Cerebellar nuclear complex (tissue), 1 donor: ENCODE measurements around the gene TMEM126B.
"Not testable (repeated sequence)": the region's sequence is repeated elsewhere in the genome, so short reads cannot be mapped to it uniquely, and the experiment has no call there.

Source experiments
- DNase-seq, 2 experiments: peaks; one replicate each; lab custom pipeline; 2025; lab: John Stamatoyannopoulos, UW

TMEM126B gene

DNA sequence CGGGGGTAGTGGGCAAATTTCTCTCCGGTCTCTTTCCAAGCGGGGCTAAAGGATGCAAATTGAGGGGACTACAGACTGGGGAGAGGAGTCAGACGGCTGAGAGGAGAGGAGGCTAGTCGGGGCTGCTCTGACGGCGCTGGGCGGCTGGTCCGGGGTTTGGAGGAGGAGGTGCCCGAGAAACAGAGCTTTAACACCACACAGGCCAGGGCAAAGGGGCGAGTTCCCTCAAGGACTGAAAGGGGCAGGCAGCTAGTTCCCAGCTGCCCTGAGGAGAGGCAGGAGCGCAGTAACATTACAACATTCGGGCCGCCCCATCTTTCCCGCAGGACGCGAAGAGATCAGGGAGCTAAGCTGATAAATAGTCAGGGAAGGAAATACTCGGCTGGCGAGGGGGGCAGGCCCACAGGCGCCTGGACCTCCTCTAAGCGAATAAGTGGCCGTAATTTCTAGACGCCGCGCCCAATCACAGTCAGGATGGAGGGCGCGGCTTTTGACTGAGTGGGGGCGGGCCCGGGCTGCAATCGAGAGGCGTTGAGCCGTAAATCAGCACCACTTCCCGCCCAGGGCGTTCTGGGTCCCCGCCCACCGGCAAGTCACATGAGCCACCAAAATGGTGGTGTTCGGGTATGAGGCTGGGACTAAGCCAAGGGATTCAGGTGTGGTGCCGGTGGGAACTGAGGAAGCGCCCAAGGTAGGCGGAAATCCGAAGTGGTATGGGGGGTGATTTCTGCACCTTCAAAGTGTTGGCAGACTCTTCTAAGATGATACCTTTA lies at the start of gene TMEM126B:
TSS of gene TMEM126B (plus strand) at position 596 of the 773 bp plus-strand sequence. CDS start at position 611, 15 bp downstream.
- peak; percentile 96 to 99 for DNase-seq

DNA sequence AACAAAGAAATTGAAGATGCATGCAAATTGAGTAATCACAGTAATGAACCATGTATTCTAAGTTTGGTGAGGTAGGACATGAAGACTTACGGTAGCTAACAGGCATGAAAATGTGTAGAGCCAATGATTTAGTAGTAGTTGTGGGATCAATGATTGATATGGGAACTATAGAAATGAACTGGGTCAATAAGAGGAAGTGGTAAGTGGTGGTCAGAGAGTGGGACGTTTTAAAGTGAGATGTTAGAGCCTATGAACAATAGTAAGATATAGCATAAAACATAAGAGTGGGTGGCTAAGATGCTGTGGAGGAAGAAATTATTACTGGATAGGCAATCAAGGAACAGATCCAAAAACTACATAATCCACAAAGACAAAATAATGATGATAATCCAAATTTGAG lies 46.3 kb upstream of the TMEM126B start:
- no peak for DNase-seq

DNA sequence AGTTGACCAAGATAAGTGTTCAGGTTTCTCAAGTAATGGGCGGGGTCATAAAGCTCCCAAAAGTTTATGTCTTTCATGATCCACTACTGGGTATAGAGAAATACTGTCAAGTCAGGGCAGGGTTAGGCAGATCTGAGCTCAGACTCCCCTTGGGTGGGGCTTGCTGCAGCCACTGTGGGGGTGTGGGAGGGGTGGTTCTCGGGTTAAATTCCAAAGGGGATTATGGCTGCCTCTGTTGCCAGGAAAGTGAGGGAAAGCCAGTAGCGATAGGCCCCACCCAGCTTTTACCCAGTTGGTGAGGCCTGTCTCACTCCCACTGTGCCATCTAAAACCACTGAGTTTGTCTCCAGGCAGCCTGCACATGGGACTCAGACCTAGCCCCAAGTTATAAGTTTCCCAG lies 39.0 kb upstream of the TMEM126B start:
- DNase-seq, result no peak

DNA sequence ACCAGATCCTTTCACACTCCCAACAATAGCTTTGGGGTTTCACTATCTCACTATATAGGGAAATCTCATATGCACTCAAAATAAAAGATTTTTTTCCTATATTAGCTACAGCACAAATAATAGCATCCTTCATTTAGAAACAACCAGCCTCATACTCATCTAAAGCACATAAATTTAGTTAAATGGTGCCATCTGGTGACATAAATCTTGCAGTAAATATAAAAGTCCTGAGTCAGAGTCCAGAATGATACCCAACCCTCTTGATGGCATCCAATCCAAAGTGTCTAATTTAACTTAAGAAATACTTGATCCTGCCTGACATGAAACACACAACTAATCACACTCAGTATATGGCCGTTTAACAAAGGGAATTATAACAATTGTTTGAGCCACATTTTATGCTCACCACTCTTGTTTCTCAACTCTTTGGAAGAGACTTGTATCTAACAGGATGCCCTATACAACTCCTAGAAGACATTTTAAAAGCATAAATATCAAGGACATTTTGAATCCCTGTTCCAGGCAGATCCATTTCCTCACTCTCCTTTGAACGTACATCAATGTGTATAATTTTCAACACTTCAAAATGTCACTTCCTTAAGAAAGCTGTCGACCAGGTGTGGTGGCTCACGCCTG lies 37.4 kb upstream of the TMEM126B start:
- DNase-seq, result no peak

DNA sequence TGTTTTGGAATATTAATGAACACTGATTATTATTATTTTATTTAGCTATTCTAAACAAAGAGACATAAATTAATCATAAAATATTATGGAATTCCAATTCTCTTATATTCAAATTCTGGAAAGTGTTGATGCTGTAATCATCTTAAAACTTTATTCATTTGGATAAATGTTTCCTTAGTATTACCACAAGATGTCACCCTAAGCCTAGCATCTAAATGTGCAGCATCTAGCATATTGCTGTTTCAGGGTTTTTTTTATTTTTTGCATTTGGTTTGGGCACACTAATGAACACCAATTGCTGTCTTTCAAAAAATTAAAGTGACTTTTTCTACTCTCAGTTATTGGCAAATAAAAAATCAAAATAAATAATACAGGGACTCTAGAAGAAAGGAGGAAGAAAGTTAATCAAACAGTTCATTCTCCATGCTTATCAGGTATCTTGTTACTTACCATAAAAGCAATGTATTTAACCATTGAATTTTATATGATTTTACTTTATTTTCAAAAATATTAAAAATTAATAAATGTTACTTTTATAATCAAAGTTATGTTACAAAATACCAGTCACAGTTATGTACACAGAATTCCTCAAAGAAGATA lies 33.0 kb upstream of the TMEM126B start:
- no peak for DNase-seq

DNA sequence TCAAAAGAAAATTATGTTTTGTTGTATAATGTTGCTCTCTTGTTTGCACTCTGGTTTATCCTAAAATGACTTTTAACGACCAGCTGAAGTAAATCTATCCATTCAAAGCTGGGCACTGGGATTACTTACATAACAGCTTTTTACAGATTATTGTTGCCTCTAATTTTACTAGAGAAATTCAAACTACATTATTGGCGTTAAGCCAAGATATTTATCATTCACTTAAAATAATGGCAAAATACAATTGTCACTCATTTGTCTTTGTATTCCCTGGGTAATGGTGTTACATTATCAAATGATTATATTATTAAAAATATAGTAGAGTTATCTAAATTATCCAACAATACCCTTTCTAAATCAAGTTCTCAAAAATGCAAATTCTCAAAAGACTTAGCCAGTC lies 31.5 kb upstream of the TMEM126B start:
- DNase-seq, result no peak

DNA sequence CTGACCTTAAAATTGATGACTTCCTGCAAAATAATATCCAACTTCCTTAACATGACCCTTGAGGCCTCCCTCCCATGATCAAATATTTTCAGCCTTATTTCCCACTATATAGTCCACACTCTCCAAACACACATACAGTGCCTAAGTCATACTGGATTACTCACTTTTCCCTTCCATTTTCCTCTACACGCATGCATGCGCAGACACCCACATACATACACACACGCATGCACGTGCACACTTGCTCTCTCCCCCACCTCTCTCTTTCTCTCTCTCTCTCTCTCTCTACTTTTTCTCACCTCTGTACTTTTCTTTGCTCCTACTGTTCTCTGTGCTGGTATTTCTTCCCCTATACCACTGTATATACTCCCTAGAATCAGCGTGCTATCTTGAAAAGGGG lies 29.3 kb upstream of the TMEM126B start:
- DNase-seq, result no peak

DNA sequence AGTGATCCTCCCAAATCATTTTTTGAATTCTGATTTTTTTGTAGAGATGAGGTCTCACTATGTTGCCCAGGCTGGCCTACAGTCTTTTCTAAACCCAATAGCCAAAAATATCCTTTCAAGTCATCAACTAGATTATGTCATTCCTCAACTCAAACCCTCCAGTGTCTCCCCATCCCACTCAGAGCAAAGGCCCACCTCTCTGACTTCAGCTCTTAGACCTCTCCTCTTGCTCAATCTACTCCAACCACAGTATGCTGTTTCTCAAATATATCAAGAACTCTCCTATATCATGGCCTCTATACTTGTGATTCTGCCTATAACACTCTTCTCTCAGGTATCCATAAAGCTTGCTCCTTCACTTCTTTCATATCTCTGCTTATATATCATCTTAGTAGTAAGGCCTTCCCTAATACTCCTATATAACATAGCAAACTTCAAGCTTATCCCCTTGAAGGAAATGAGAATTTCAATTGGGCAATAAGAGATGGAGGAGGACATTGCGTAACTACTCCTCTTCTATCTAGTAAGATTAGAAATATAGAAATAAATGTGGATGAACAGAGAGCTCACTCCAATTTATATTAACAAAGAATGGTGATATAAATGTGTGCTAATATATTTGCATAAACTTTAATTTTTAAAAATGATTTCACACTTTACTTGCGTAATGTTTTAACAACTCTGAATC lies 25.7 kb upstream of the TMEM126B start:
- no peak for DNase-seq

DNA sequence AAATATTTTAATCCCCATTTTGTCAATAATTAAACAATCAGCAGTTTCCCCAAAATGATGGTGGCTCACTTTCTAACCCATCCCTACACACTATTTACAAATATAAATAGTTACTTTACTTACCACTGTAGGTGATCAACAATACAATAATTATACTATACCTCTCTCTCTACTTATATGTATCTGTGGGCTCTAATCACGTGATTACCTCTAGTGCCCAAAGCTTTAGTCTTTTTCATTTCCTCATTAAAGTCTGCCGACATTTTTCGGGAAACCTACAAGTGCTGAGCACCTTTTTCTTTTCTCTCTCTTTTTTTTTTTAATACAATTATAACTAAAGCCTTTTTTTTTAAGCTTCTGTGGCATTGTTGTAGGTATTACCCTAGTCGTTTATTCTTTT lies 25.2 kb upstream of the TMEM126B start:
- no peak for DNase-seq

DNA sequence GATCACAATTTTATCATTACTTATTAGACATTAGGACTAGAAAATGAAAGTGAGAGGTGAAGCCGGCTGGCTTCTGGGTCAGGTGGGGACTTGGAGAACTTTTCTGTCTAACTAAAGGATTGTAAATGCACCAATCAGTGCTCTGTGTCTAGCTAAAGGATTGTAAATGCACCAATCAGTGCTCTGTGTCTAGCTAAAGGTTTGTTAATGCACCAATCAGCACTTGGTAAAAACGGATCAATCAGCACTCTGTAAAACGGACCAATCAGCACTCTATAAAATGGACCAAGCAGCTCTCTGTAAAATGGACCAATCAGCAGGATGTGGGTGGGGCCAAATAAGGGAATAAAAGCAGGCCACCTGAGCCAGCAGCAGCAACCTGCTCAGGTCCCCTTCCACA lies 22.2 kb upstream of the TMEM126B start:
- not testable (repeated sequence) for DNase-seq

DNA sequence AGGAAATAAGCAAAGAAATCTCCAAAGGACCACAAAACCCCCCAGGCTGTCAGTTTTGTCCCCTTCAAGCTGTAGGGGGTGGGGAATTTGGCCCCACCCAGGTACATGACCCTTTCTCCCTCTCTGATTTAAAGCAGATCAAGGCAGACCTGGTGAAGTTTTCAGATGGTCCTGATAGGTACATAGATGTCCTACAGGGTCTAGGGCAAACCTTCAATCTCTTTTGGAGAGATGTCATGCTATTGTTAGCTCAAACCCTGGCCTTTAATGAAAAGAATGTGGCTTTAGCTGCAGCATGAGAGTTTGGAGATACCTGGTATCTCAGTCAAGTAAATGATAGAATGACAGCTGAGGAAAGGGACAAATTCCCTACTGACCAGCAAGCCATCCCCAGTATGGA lies 19.8 kb upstream of the TMEM126B start:
- not testable (repeated sequence) for DNase-seq

DNA sequence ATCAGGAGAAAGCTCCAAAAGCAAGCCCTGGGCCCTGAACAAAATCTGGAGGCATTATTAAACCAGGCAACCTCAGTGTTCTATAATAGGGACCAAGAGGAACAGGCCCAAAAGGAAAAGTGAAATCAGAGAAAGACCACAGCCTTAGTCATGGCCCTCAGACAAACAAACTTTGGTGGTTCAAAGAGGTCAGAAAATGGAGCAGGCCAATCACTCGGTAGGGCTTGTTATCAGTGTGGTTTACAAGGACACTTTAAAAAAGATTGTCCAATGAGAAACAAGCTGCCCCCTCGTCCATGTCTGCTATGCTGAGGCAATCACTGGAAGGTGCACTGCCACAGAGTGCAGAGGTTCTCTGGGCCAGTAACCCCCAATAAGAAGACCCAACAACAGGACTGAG lies 19.1 kb upstream of the TMEM126B start:
- not testable (repeated sequence) for DNase-seq

DNA sequence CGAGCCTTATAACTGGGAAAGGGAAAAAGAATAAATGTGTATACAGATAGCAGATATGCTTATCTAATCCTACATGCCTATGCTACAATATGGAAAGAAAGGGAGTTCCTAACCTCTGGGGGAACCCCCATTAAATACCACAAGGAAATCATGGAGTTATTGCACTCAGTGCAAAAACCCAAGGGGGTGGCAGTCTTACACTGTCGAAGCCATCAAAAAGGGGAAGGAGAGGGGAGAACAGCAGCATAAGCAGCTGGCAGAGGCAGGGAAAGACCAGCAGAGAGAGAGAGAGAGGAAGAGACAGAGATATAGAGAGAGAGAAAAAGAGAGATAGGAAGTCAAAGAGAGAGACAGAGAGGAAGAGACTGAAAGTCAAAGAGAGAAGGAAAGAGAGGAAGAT lies 16.8 kb upstream of the TMEM126B start:
- not testable (repeated sequence) for DNase-seq

DNA sequence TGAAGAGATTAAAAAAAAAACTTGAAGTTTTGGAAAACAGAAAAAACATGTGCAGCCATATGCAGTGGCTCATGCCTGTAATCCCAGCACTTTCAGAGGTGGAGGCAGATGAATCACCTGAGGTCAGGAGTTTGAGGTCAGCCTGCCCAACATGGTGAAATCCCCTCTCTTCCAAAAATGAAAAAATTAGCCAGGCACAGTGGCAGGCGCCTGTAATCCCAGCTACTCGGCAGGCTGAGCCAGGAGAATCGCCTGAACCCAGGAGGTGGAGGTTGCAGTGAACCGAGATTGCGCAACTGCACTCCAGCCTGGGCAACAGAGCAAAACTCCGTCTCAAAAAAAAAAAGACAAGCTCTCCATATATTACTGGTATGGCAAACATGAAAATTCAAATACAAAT lies 8.9 kb upstream of the TMEM126B start:
- DNase-seq, result no peak

DNA sequence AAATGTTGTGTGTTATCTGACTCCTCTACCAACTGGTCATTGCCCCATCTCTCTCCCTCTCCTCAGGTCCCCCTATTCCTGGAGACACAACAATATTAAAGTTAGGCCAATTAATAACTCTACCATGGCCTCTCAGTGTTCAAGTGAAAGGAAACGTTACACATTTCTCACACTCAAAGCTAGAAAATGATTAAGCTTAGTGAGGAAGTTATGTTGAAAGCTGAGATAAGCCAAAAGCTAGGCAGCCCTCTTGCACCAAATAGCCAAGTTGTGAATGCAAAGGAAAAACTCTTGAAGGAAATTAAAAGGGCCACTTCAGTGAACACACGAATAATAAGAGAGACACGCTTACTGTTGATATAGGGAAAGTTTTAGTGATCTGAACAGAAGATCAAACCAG lies 8.1 kb upstream of the TMEM126B start:
- DNase-seq, result no peak

DNA sequence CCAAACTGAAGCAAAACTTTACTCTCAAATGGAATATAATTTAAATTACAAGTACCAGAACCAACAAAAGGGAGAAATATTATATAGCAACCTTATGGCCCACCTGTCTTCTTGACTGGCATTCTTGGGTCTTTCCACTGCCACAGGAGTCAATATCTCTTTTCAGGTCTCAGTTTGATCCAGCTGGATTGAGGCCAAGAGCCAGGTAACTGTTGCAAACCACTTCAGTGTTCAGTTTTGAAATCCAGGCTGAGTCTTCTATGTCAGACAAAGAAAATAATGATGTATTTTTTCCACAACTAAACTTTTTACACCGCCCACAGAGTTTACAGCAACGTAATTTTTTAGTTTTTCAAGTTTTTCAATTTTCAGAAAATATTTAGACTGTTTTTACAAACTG lies 1.9 kb upstream of the TMEM126B start:
- no peak for DNase-seq

DNA sequence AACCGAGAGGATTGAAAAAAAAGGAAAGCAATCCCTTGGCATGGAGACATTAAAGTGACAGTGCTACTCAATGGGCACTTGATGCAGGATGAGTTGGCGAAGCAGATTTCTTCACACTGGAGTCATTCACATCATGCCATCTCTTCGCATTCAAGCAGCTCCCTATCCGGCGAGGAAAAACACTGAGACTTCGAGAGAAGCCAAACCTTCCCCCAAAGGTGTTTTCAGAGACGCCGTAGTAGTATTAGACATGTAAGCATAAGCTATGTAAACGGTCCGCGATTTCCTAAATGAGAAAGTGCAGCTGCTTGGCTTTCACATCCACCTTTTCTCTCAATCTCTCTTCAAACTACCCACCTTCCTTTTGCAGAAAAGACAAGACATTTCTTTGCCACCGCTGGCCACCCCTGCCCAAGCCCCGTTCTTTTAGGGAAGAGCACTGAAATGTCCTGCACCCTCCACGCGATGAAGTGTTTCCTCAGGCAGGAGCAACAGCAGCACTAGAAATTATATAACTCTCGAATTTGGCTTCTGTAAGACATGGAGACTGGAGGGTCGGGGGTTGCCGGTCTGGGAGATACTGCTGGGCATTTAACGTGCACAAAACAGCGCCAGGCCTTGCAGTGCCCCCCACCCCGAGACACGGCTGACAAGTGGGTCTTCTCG lies 928 bp upstream of the TMEM126B start, which contains the start of gene DLG2:
TSS of gene DLG2 (minus strand) at position 13 of the 666 bp plus-strand sequence.
- DNase-seq, result peak; percentile 3 to 47

DNA sequence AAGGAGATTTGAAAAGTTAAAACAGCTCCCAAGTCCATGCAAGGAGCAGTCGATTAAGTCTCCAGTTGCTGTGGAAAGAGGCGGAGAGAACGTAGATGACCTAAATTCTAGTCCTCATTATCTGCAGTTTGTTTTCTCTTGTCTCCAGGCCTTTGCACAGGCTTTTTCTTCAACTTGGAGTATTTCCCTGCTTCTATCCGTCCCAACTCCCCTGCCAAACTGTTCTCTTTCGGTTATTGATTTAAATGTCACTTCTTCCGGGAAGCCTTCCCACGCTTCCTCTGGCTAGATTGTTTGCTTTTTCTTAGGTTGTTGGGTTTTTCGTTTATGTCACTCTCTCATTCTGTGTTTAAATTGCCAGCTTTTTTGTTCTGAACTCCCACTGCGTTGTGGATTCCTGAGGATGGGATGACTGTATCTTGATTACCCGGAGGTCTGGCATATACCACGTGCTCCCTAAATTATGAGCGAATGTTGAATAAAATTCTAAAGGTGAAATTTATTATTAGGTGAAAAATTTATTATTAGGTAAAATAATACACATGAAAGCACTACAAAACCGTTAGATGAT lies 463 bp downstream of the TMEM126B start:
- DNase-seq, result no peak

DNA sequence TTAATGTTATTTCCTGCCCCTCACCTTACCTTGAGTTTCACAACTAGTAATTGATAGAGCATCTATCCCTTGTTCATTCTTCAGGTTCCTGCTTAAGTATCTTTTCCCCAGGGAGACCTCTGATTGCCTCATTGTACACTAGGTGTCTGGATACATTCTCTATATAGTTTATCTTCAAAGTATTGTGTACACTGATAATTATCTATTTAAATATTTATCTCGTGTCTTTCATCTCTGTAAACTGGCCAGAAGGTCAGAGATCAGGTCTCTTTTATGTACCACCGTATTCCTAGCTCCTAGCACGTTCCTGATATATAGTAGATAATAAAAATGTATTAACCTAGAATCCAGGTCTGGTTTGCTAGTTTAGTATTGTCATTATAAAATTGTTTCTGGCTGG lies 6.4 kb downstream of the TMEM126B start:
- DNase-seq, result no peak

DNA sequence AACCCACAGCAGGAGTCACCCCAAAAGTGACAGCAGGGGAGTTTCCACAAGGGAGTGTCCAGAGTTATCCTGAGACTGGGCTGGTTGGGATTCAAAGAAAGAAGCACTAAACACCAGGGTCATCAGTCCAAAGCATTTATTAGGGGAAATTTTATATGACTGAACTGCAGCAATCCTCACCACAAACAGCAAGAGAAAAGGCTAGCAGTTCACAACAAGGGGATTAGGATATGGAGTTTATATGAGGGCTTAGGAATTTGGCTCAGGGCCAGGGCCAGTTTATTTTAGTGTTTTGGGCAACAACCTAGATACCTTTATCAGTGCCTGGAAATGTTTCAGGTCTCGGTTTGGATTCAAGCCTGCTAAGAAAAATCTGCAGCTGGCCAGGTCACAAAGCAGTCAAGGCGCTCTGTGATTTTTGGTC lies 14.8 kb downstream of the TMEM126B start:
- no peak for DNase-seq

DNA sequence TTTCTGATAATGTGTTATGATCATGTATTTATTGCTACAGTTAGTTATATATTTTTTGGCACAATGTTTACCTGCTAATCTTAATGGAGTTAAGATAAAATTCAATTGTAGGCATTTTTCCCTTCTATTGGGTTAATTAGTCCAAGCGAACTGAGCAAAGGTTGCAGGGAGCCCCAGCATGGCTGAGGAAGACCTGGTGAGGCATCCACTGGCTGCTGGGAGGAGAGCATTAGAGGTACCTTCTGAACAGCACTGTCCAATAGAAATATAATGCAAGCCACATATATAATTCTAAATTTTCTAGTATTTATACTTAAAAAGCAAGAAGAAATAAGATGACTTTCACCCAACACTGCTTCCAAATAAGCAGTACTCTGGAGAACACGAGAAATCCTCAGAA lies 18.7 kb downstream of the TMEM126B start:
- DNase-seq, result no peak
